ENCODE results near the gene SLC6A12.

DNA sequence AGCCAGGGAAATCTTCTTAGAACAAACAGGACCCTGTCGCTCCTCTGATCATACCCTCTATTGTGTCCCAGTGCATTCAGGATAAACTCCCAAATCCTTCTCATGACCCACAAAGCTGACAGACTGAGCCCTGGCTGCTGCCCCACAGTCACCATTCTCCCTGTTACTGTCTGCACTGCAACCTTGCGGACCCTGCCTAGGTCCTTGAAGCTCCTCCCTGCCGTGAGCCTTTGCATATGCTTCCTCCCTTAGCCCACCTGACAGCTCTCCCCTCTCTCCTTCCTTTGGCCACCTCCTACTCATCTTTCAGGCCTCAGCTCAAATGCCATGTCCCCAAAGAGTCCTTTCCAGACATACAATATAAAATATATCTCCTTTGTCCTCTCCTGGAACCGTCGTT lies 62.4 kb downstream of the SLC6A12 start:
- TF ChIP-seq, protein P1, sequence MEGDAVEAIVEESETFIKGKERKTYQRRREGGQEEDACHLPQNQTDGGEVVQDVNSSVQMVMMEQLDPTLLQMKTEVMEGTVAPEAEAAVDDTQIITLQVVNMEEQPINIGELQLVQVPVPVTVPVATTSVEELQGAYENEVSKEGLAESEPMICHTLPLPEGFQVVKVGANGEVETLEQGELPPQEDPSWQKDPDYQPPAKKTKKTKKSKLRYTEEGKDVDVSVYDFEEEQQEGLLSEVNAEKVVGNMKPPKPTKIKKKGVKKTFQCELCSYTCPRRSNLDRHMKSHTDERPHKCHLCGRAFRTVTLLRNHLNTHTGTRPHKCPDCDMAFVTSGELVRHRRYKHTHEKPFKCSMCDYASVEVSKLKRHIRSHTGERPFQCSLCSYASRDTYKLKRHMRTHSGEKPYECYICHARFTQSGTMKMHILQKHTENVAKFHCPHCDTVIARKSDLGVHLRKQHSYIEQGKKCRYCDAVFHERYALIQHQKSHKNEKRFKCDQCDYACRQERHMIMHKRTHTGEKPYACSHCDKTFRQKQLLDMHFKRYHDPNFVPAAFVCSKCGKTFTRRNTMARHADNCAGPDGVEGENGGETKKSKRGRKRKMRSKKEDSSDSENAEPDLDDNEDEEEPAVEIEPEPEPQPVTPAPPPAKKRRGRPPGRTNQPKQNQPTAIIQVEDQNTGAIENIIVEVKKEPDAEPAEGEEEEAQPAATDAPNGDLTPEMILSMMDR (IDR thresholded peaks at IDR 0.05; ENCODE audit: extremely low read depth in 1 of 2, insufficient read depth in 1 of 2, low read depth in 1 of 2, low read length in 2 of 2): no peak
- TF ChIP-seq POLR2A (IDR thresholded peaks at IDR 0.05; ENCODE audit: low read depth, low read length) (no peak), FOS (IDR thresholded peaks at IDR 0.05; ENCODE audit: borderline replicate concordance, insufficient read depth, low read length) (no peak), JUN (IDR thresholded peaks at IDR 0.05; ENCODE audit: borderline replicate concordance, insufficient read depth, insufficient read length, low read depth) (no peak), EZH2 (IDR thresholded peaks at IDR 0.05; ENCODE audit: borderline replicate concordance, low read depth, low read length, severe bottlenecking) (no peak), MYC (IDR thresholded peaks at IDR 0.05; ENCODE audit: low read depth, low read length) (no peak), POLR2AphosphoS5 (IDR thresholded peaks at IDR 0.05; ENCODE audit: insufficient read depth, low read depth, low read length) (no peak), GATA2 (IDR thresholded peaks at IDR 0.05; ENCODE audit: insufficient read depth, insufficient read length, low read depth, low read length) (no peak)

All from endothelial cell of umbilical vein (primary cell).